Stimulated activated CD8-positive, alpha-beta memory T cell treated with anti-CD3 and anti-CD28 coated beads, Interleukin-15, amount 100 ng/mL, for 4 hours (primary cell): ENCODE results near the gene NLRP11.
"Not testable (repeated sequence)": the region's sequence is repeated elsewhere in the genome, so short reads cannot be mapped to it uniquely, and the experiment has no call there.

Experiments used
- DNase-seq, 2 donors: peaks; one replicate each; pipeline ENCODE4 v3.0.0-alpha.2; 2020; ENCODE audit warnings: low read depth in 2 of 2

The NLRP11 gene

DNA sequence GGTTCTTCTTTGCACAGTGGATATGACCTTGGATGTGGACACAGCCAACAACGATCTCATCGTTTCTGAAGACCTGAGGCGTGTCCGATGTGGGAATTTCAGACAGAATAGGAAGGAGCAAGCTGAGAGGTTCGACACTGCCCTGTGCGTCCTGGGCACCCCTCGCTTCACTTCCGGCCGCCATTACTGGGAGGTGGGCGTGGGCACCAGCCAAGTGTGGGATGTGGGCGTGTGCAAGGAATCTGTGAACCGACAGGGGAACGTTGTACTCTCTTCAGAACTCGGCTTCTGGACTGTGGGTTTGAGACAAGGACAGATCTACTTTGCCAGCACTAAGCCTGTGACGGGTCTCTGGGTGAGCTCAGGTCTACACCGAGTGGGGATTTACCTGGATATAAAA lies 53.5 kb downstream of the NLRP11 start:
- no peak for DNase-seq

DNA sequence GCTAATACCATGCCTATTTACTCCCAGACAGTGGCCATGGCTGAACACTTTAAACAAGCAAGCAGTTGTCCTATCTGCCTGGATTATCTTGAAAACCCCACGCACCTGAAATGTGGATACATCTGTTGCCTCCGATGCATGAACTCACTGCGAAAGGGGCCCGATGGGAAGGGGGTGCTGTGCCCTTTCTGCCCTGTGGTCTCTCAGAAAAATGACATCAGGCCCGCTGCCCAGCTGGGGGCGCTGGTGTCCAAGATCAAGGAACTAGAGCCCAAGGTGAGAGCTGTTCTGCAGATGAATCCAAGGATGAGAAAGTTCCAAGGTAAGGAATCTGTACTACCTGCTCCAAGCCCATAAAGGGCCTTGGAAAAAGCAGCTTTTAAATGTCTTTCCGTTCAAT lies 54.3 kb downstream of the NLRP11 start:
- no peak for DNase-seq

DNA sequence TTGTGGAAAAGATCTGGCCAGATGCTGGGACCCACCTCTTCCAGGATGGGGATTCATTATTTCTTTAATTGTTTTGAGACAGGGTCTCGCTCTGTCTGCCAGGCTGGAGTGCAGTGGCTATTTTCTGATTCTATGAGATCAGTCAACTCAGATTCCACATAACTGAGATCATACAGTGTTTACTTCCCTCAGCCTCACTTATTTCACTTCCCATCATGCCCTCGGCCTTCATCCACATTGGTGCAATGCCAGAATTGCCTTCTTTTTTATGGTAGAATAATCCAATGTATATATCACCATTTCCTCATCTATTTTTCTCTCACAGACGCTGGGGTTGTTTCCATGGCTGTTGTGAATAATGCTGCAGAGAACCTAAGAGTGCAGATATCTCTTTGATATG lies 62.2 kb downstream of the NLRP11 start:
- not testable (repeated sequence) for DNase-seq

DNA sequence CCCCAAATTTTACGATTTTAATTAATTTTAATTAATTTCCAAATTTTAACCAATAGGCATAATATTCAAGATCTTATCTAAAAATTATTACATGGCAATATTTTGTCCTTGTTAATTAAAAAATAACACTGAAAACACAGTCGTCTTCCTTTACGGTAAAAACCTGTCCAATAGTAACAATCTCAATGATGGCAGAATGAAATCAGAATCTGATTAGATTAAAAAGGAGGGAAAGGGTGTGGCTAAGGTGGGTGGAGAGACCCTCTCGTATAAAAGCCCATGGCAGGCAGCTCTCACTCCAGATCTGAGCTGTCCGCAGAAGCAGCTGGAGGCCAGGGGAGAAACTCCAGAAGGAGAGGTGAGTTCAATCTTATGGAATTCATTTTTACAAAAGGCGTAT lies 63.0 kb downstream of the NLRP11 start, which contains the start of gene RFPL4AL1:
Gene RFPL4AL1, plus strand, starts transcription at position 301 of the 400 bp plus-strand sequence. CDS start 2,687 bp downstream, outside the sequence.
- DNase-seq = not testable (repeated sequence)

DNA sequence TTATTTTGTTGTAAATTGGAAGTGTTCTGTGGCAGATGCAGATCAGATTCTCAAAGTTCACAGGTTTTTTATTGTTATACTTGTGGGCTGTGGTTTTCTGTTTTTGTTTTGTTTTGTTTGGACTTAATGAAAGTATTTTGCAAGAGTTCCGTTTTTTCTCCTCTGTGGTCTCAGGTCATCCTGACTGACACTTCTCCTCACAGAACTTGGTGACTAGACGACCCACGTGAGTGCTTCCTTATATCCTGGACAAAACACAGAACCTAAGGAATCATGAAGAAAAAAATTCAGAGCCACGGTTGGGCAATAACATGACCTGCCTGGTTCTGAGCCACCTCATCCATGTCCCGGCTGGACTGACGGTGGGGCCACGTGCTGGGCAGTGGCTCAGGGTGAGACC lies 65.3 kb downstream of the NLRP11 start:
- no peak for DNase-seq

DNA sequence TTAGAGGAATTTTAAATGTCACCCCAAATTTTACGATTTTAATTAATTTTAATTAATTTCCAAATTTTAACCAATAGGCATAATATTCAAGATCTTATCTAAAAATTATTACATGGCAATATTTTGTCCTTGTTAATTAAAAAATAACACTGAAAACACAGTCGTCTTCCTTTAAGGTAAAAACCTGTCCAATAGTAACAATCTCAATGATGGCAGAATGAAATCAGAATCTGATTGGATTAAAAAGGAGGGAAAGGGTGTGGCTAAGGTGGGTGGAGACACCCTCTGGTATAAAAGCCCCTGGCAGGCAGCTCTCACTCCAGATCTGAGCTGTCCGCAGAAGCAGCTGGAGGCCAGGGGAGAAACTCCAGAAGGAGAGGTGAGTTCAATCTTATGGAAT lies 73.0 kb downstream of the NLRP11 start, which contains the start of gene RFPL4A:
Gene RFPL4A, plus strand, starts transcription at position 301 of the 400 bp plus-strand sequence. CDS start 2,704 bp downstream, outside the sequence.
- not testable (repeated sequence) for DNase-seq

DNA sequence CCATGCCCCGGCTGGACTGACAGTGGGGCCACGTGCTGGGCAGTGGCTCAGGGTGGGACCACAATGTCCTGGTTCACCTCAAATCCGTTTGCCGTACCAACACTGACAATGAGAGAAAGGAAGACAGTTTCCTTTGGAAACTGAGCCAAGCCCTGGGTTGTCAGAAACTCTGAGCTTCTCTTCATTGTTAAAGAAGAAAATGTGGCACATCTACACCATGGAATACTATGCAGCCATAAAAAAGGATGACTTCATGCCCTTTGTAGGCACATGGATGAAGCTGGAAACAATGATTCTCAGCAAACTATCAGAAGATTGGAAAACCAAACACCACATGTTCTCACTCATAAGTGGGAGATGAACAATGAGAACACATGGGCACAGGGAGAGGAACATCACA lies 75.0 kb downstream of the NLRP11 start:
- not testable (repeated sequence) for DNase-seq

DNA sequence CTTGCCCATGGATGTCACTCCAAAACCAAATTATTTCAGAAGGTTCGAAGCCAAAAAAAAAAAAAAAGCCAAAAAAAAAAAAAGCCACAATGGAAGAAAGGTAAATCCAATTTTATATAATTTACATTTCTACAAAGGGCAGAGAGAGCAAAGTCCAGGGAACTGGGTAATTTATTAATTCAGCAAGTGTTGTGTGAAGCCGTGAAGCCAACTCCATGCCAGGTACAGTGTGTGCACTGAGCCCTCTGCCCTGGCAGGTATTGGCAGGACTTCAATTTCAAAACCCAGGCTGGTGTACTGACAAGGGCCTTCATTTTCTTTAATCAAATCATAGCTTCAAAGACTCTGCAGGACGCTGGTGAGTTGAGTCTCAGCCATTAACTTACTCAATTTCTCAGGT lies 78.4 kb downstream of the NLRP11 start:
- no peak for DNase-seq

DNA sequence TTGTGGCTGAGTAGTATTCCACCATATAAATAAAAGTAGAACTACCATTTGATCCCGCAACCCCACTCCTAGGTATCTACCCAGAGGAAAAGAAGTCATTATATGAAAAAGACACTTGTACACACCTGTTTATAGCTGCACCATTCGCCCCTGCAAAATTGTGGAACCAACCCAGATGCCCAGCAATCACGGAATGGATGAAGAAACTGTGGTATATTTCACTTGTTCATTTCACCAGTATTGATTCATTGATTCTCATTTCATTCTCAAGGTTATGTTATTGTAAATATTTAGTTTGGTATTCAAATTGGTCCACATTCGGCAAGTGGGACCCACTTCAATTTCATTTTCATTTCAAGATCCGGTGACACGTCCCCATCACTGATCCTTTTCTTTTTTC lies 81.1 kb downstream of the NLRP11 start:
- no peak for DNase-seq

DNA sequence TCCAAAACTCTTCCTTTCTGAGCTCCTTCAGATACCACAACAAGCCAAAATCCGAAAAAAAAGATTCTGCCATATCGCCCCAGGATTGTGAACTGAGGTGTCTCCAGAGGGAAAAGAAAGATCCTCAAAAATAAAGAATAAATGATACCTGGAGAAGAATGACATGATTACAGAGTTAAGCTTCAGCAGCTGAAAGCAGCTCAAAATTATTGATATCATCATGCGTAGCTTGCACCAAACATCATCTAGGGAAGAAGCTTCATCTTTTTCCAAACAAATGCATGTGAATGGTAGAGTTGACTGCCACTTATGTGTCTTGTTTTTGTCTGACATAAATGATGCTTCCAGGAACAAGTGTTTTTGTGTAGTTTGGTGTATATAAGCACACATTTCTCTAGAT lies 93.5 kb downstream of the NLRP11 start, which contains the start of gene NLRP9:
Gene NLRP9, minus strand, starts transcription at position 101 of the 400 bp plus-strand sequence. Its CDS starts 28 bp downstream, at position 73.
- no peak for DNase-seq
